ENCODE results near the gene TAB3.

Gene TAB3

DNA sequence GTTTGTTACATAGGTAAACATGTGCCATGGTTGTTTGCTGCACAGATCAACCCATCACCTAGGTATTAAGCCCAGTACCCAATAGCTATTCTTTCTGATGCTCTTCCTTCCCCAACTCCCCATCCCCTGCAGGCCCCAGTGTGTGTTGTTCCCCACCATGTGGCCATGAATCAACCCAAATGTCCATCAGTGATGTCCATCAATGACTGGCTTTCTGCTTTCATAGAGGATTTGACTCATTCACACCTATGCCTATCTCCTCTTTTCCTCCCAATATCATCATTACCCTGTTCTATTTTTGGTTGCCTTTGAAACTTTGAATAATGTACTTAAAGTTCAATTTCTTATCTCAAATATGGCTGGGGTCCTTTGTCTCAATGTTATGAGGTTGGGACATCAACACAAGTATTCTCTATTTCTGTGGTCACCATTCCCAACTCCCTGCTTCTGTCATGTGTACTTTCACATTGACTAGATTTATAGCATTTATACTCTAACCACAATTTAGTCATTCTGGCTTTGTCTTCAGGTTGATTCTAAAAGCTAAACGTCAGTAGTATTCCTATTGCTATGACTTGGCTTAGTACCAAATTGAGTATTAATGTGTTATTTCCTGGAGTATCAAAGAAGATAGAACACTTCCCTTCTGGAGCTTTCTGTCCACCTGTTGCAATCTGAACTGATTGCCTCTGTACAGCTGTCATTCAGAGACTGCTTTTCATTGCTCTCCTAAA lies 107.2 kb downstream of the TAB3 start:
- no peak for TF ChIP-seq ZFX (IDR thresholded peaks at IDR 0.05; ENCODE audit: borderline replicate concordance)
- no peak overlapping the region for H3K27ac ChIP-seq

DNA sequence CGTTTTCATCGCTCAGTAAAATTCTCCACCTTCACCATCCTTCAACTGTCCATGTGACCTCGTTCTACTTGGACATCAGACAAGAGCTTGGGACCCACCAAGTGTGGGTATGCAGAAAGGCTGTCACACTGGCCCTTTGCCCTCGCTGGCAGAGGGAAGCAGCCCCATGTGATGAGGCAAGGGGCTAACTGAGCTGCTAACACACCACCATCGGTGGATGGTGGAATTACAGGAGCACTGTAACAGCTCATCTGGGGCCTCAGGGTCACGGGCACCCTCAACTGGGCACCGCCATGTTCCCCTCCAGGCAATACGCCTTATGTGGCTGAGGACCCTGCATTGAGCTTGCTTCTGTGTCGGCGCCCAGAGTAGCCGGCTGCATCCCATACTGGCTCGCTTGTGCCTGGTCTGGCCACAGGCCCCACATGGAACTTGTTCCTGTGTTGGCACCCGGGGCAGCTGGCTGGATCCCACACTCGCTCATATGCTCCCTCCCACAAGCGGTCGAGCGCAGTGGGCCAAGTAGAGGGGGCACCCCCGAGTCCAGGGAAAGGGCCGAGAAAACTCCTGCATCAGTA lies 109.5 kb downstream of the TAB3 start:
- H3K27ac ChIP-seq = no peak overlapping the region
- TF ChIP-seq, protein P1, sequence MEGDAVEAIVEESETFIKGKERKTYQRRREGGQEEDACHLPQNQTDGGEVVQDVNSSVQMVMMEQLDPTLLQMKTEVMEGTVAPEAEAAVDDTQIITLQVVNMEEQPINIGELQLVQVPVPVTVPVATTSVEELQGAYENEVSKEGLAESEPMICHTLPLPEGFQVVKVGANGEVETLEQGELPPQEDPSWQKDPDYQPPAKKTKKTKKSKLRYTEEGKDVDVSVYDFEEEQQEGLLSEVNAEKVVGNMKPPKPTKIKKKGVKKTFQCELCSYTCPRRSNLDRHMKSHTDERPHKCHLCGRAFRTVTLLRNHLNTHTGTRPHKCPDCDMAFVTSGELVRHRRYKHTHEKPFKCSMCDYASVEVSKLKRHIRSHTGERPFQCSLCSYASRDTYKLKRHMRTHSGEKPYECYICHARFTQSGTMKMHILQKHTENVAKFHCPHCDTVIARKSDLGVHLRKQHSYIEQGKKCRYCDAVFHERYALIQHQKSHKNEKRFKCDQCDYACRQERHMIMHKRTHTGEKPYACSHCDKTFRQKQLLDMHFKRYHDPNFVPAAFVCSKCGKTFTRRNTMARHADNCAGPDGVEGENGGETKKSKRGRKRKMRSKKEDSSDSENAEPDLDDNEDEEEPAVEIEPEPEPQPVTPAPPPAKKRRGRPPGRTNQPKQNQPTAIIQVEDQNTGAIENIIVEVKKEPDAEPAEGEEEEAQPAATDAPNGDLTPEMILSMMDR (IDR thresholded peaks at IDR 0.05) = no peak
- TF ChIP-seq ZFX (IDR thresholded peaks at IDR 0.05; ENCODE audit: borderline replicate concordance) = no peak

DNA sequence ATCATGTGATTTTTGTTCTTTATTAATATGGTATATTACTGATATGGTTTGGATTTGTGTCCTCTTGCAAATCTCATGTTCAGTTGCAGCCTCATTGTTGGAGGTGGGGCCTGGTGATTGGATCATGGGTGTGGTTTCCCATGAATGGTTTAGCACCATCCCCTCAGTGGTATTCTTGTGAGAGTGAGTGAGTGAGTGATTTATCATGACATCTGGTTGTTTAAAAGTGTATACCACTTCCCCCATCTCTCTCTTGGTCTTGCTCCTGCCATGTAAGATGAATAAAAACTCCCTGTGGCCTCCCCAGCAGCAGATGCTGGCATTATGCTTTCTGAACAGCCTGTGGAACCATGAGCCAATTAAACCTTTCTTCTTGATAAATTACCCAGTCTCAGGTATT lies 111.5 kb downstream of the TAB3 start:
- TF ChIP-seq ZFX (IDR thresholded peaks at IDR 0.05; ENCODE audit: borderline replicate concordance) = no peak
- TF ChIP-seq, protein P1 (IDR thresholded peaks at IDR 0.05) = no peak
- H3K27ac ChIP-seq = no peak overlapping the region
